ENCODE measurements around the gene JMJD4.

DNA sequence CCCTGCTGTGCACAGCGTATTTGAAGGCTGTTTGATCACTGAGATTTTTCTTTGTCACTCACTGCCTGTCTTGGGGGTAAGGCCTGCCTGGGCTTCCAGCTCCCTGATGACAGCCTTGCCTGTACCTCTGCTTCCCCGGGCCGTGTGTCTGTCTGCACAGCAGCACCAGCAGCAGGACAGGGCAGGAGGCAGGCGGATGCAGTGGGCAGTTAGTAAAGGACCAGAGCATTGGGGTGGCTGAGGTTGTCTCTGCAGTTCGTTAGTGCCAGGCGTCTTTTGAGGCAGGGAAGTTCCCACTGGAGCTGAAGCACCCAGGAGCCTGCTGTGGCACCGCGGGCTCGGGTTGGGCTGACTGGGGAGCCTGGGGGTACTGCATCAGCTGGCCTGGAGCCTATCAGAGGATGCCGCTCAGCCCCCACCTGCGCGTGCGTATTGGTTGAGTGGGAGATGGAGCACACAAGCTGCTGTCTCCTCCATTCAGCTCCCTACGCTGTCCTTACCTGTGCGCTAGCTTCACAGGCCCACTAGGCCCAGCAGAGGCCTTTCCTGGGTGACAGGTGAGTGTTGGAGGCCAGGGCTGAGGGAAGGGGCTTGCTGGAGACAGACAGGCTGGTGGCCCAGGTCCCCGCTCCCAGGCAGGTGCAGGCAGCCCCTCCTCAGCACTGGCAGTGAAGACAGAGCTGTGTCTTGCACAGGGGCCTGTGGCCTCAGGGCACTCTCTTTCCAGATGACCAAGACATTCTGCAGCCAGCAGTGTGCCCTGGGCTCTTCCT lies 28.3 kb upstream of the JMJD4 start:
- TF ChIP-seq EZH2 (IDR thresholded peaks at IDR 0.05; ENCODE audit: borderline replicate concordance, low read depth, low read length, poor library complexity, severe bottlenecking) (no peak), CTCF (conservative IDR thresholded peaks at IDR 0.05; ENCODE audit: low read depth, low read length) (no peak)
